OCI-LY7 (cell line): Measurements from ENCODE around the gene ADCY1.

Source experiments
- EZH2phosphoT487 ChIP-seq: fragments of 200-600 bp; sonication (generic); IDR thresholded peaks from 2 replicates; pipeline ENCODE4 v1.6.1; 2018; ENCODE audit warnings: low read depth, borderline replicate concordance, mild to moderate bottlenecking, mixed run types, antibody characterized with exemption, low read length, moderate library complexity, mixed read lengths
- TF ChIP-seq, protein P1 (sequence below): fragments of 200-600 bp; sonication (generic); conservative IDR thresholded peaks from 2 replicates; pipeline ENCODE4 v1.5.1; 2014; ENCODE audit warnings: mild to moderate bottlenecking, antibody characterized with exemption, low read length, moderate library complexity, mixed read lengths

DNA sequence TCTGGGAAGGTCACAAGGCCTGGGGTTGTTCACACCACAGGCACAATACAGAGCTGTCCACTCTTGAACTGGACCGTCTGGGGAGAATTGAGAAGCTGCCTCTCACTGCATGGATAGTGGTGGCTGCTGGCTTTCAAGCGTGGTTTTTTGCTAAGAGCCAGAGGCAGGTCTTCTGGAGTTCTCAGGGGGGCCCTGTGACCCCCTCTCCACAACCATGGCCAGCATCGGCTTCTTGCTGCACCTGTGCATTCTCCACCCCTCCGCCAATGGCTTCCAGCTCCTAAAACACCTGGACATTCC is 140.3 kb downstream of the ADCY1 start:
- TF ChIP-seq, protein P1, sequence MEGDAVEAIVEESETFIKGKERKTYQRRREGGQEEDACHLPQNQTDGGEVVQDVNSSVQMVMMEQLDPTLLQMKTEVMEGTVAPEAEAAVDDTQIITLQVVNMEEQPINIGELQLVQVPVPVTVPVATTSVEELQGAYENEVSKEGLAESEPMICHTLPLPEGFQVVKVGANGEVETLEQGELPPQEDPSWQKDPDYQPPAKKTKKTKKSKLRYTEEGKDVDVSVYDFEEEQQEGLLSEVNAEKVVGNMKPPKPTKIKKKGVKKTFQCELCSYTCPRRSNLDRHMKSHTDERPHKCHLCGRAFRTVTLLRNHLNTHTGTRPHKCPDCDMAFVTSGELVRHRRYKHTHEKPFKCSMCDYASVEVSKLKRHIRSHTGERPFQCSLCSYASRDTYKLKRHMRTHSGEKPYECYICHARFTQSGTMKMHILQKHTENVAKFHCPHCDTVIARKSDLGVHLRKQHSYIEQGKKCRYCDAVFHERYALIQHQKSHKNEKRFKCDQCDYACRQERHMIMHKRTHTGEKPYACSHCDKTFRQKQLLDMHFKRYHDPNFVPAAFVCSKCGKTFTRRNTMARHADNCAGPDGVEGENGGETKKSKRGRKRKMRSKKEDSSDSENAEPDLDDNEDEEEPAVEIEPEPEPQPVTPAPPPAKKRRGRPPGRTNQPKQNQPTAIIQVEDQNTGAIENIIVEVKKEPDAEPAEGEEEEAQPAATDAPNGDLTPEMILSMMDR = no peak
- no peak for TF ChIP-seq EZH2phosphoT487
